ENCODE results near the gene GNGT2. TPM values are rescaled to one million over a fixed set of nuclear protein-coding genes. Genes with fewer than 3 reads are reported as not detected.

The GNGT2 gene
- total and polyA plus RNA-seq, 4 experiments from 2014 or later: 2.9 to 8.2 (median 5.1) TPM

- Histone ChIP-seq H3K27me3 (ENCODE audit: insufficient read depth, low read length) (peaks cover 16% of the 10 kb centered on the region), H3K27ac (ENCODE audit: low read depth, low read length) (no peak overlapping the region), H3K4me1 (ENCODE audit: insufficient read depth, low read length) (peaks cover 22% of the 10 kb centered on the region), H3K36me3 (ENCODE audit: insufficient read depth, low read length) (no peaks in the 10 kb centered on the region), H3K4me3 (ENCODE audit: low read length in 2 of 2) (peak overlapping the region; percentile 62 to 88), H3K9me3 (ENCODE audit: control insufficient read depth in 1 of 2, low read length in 2 of 2) (no peaks in the 10 kb centered on the region)
- intact Hi-C loops (cut with micrococcal nuclease): loop anchor here (2.0 kb wide), 1 partner anchor 551 kb away; no protein-coding TSS in a partner anchor
- ChIA-PET POLR2A (ENCODE audit: partially characterized antibody) (interaction anchor here (0.7 to 2.8 kb wide), 5 partner anchors 12 to 321 kb away, joined by 3 to 24 read pairs (median 5); partner anchors contain the start of genes ABI3 and GNGT2), CTCF (ENCODE audit: partially characterized antibody) (interaction anchor here (0.7 to 13.8 kb wide), 7 partner anchors 10 to 327 kb away, joined by 3 to 315 read pairs (median 6); no protein-coding TSS in a partner anchor)
- DNase-seq: no peak
- Mint-ChIP-seq H3K27ac (peak overlapping the region in 6 of 7 donors; percentile 8 to 74 (median 67)), H3K9me3 (no peaks in the 10 kb centered on the region), H3K4me1 (peaks cover 8 to 24% (median 13%) of the 10 kb centered on the region in 4 donors), H3K4me3 (peak overlapping the region; percentile 64 to 95 (median 83)), H3K27me3 (peaks cover 7 to 12% of the 10 kb centered on the region in 2 donors), H3K36me3 (no peaks in the 10 kb centered on the region)
Measured at GRCh38 chr17:49229805-49230600, 19.6 kb upstream of the GNGT2 start.

- Mint-ChIP-seq H3K27ac (peak overlapping the region in 5 of 7 donors; percentile 8 to 74 (median 61)), H3K4me3 (peak overlapping the region; percentile 43 to 79 (median 64)), H3K36me3 (no peaks in the 10 kb centered on the region), H3K27me3 (peaks cover 10 to 12% of the 10 kb centered on the region in 2 donors), H3K4me1 (peaks cover 11 to 29% (median 18%) of the 10 kb centered on the region in 4 donors), H3K9me3 (no peaks in the 10 kb centered on the region)
- DNase-seq: no peak
- Histone ChIP-seq H3K27me3 (ENCODE audit: insufficient read depth, low read length) (peaks cover 16% of the 10 kb centered on the region), H3K36me3 (ENCODE audit: insufficient read depth, low read length) (no peaks in the 10 kb centered on the region), H3K4me3 (ENCODE audit: low read length in 2 of 2) (no peak overlapping the region), H3K27ac (ENCODE audit: low read depth, low read length) (no peak overlapping the region), H3K4me1 (ENCODE audit: insufficient read depth, low read length) (peaks cover 28% of the 10 kb centered on the region), H3K9me3 (ENCODE audit: control insufficient read depth in 1 of 2, low read length in 2 of 2) (no peaks in the 10 kb centered on the region)
- CTCF ChIA-PET (ENCODE audit: partially characterized antibody): interaction anchor here (0.6 to 13.8 kb wide), 12 partner anchors 10 to 206 kb away, joined by 3 to 315 read pairs (median 6); no protein-coding TSS in a partner anchor
- intact Hi-C loops (cut with micrococcal nuclease): loop anchor here (2.0 kb wide), 1 partner anchor 550 kb away; no protein-coding TSS in a partner anchor
- POLR2A ChIA-PET (ENCODE audit: partially characterized antibody): interaction anchor here (1.4 to 2.8 kb wide), 4 partner anchors 11 to 49 kb away, joined by 5 to 24 read pairs (median 6); partner anchors contain the start of genes ABI3 and GNGT2
Measured at GRCh38 chr17:49229076-49229804, 18.9 kb upstream of the GNGT2 start.

- POLR2A ChIA-PET (ENCODE audit: partially characterized antibody): interaction anchor here (1.3 to 4.8 kb wide), 4 partner anchors 12 to 47 kb away, joined by 4 to 82 read pairs (median 8); partner anchors contain the start of genes ABI3 and GNGT2
- peaks cover 44% of the 10 kb centered on the region for H3K4me1 ChIP-seq (ENCODE audit: insufficient read depth, low read length)
Measured at GRCh38 chr17:49227436-49228261, 17.3 kb upstream of the GNGT2 start.

GRCh38 chr17:49226771-49227435, 16.5 kb upstream of the GNGT2 start:
- no peaks in the 10 kb centered on the region for H3K9me3 ChIP-seq (ENCODE audit: control insufficient read depth in 1 of 2, low read length in 2 of 2)
- peaks cover 46% of the 10 kb centered on the region for H3K4me1 ChIP-seq (ENCODE audit: insufficient read depth, low read length)
- peak overlapping the region in 2 of 8 donors; percentile 29 to 67 for H3K4me3 Mint-ChIP-seq
- CTCF ChIA-PET (ENCODE audit: partially characterized antibody): interaction anchor here (0.8 to 13.8 kb wide), 18 partner anchors 9 to 181 kb away, joined by 3 to 315 read pairs (median 5); partner anchors contain the start of genes ABI3 and GNGT2
- peaks cover 10 to 12% of the 10 kb centered on the region in 2 donors for H3K27me3 Mint-ChIP-seq
- peak overlapping the region in 1 of 7 donors; percentile 78 for H3K27ac Mint-ChIP-seq
- peaks cover 17 to 51% (median 28%) of the 10 kb centered on the region in 4 donors for H3K4me1 Mint-ChIP-seq
- H3K9me3 Mint-ChIP-seq: no peaks in the 10 kb centered on the region
- H3K27me3 ChIP-seq (ENCODE audit: insufficient read depth, low read length): peaks cover 15% of the 10 kb centered on the region
- intact Hi-C loops (cut with micrococcal nuclease): loop anchor here (1.0 kb wide), 2 partner anchors 35 to 47 kb away; no protein-coding TSS in a partner anchor
- DNase-seq: no peak
- H3K4me3 ChIP-seq (ENCODE audit: low read length in 2 of 2): no peak overlapping the region
- no peak overlapping the region for H3K27ac ChIP-seq (ENCODE audit: low read depth, low read length)
- H3K36me3 Mint-ChIP-seq: peaks cover 6 to 8% of the 10 kb centered on the region in 2 donors
- POLR2A ChIA-PET (ENCODE audit: partially characterized antibody): interaction anchor here (0.7 to 4.8 kb wide), 7 partner anchors 11 to 46 kb away, joined by 3 to 82 read pairs (median 4); partner anchors contain the start of genes ABI3 and GNGT2
- H3K36me3 ChIP-seq (ENCODE audit: insufficient read depth, low read length): no peaks in the 10 kb centered on the region

More at GRCh38 chr17:49227436-49228261, 17.3 kb upstream of the GNGT2 start:
- Mint-ChIP-seq H3K27ac (peak overlapping the region in 2 of 7 donors; percentile 78 to 85), H3K4me3 (peak overlapping the region in 3 of 8 donors; percentile 24 to 67 (median 29)), H3K9me3 (no peaks in the 10 kb centered on the region), H3K4me1 (peaks cover 17 to 45% (median 27%) of the 10 kb centered on the region in 4 donors), H3K36me3 (peaks cover 0 to 6% of the 10 kb centered on the region in 2 donors), H3K27me3 (peaks cover 10 to 12% of the 10 kb centered on the region in 2 donors)
- H3K36me3 ChIP-seq (ENCODE audit: insufficient read depth, low read length): no peaks in the 10 kb centered on the region
- intact Hi-C loops (cut with micrococcal nuclease): loop anchor here (1.0 to 2.0 kb wide), 3 partner anchors 35 to 549 kb away; no protein-coding TSS in a partner anchor
- no peak overlapping the region for H3K27ac ChIP-seq (ENCODE audit: low read depth, low read length)
- CTCF ChIA-PET (ENCODE audit: partially characterized antibody): interaction anchor here (0.7 to 13.8 kb wide), 24 partner anchors 9 to 180 kb away, joined by 3 to 315 read pairs (median 4); partner anchors contain the start of genes ABI3 and GNGT2
- no peak overlapping the region for H3K4me3 ChIP-seq (ENCODE audit: low read length in 2 of 2)
- peak; percentile 61 to 73 (median 70) for DNase-seq
- peaks cover 16% of the 10 kb centered on the region for H3K27me3 ChIP-seq (ENCODE audit: insufficient read depth, low read length)
- no peaks in the 10 kb centered on the region for H3K9me3 ChIP-seq (ENCODE audit: control insufficient read depth in 1 of 2, low read length in 2 of 2)

- Histone ChIP-seq H3K27ac (ENCODE audit: low read depth, low read length) (no peak overlapping the region), H3K4me3 (ENCODE audit: low read length in 2 of 2) (no peak overlapping the region), H3K4me1 (ENCODE audit: insufficient read depth, low read length) (peaks cover 37% of the 10 kb centered on the region), H3K27me3 (ENCODE audit: insufficient read depth, low read length) (peaks cover 9% of the 10 kb centered on the region), H3K36me3 (ENCODE audit: insufficient read depth, low read length) (no peaks in the 10 kb centered on the region), H3K9me3 (ENCODE audit: control insufficient read depth in 1 of 2, low read length in 2 of 2) (no peaks in the 10 kb centered on the region)
- peaks cover 14 to 41% (median 24%) of the 10 kb centered on the region in 4 donors for H3K4me1 Mint-ChIP-seq
- peaks cover 9 to 10% of the 10 kb centered on the region in 2 donors for H3K27me3 Mint-ChIP-seq
- intact Hi-C loops (cut with micrococcal nuclease): no loop called here
- H3K4me3 Mint-ChIP-seq: peak overlapping the region in 4 of 8 donors; percentile 33 to 62 (median 51)
- POLR2A ChIA-PET (ENCODE audit: partially characterized antibody): interaction anchor here (0.7 to 4.8 kb wide), 6 partner anchors 10 to 45 kb away, joined by 3 to 82 read pairs (median 5); no protein-coding TSS in a partner anchor
- no peaks in the 10 kb centered on the region for H3K9me3 Mint-ChIP-seq
- CTCF ChIA-PET (ENCODE audit: partially characterized antibody): interaction anchor here (1.0 to 13.8 kb wide), 10 partner anchors 10 to 135 kb away, joined by 3 to 315 read pairs (median 7); no protein-coding TSS in a partner anchor
- peaks cover 7 to 10% of the 10 kb centered on the region in 2 donors for H3K36me3 Mint-ChIP-seq
- DNase-seq: no peak
- H3K27ac Mint-ChIP-seq: peak overlapping the region in 2 of 7 donors; percentile 16 to 55
Measured at GRCh38 chr17:49225554-49226236, 15.3 kb upstream of the GNGT2 start.
